GM11168 (cell line): ENCODE data around the gene TMEM60.

Experiments
- in situ Hi-C: fragments of 300-500 bp; cut with MboI; formaldehyde crosslinking; loops from one replicate; pipeline ENCODE4 v1.12.0; 2022; ENCODE audit warnings: low sequenced_read_pairs; ENCODE audit not compliant: unreplicated experiment

The TMEM60 gene

DNA sequence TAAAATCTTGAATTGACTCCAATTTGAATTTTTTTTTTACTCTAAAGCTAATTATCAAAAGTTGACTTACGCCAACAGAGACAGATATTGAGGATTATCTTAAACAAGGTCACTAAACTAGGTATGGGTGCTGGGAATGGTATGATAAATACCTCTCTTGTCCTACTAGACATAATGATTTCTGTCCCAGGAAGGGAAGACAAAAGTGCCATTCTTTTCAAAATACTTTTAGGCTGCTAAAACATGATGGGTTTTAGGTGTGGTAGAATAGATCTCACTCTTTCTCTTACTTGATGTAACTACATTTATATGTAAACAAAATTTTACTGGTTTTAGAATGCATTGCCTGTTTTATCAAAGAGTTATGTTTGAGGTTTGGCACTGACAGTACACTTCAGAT, 15.1 kb downstream of the TMEM60 start:
- in situ Hi-C loops: loop anchor here (10.0 kb wide), 1 partner anchor 132 kb away; no protein-coding TSS in a partner anchor

DNA sequence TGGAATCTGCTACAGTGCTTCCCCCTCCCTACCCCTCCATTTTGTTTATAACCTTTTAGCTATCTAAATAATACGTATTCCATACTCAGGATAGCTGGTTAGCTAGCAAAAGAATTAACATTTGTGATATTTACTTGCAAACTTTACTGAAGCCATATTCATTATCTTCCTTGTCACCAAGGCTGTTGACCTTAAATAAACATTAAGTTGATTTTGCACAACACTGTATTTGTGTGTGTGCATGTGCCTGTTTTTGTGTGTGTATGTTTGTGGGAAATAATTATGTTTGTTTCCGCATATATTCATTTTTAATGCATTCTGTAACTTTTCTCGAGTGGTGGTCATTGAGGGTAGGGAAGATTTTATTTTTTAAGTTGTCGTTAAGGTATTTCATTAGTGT, 15.9 kb downstream of the TMEM60 start:
- in situ Hi-C loops: loop anchor here (10.0 kb wide), 1 partner anchor 132 kb away; no protein-coding TSS in a partner anchor

DNA sequence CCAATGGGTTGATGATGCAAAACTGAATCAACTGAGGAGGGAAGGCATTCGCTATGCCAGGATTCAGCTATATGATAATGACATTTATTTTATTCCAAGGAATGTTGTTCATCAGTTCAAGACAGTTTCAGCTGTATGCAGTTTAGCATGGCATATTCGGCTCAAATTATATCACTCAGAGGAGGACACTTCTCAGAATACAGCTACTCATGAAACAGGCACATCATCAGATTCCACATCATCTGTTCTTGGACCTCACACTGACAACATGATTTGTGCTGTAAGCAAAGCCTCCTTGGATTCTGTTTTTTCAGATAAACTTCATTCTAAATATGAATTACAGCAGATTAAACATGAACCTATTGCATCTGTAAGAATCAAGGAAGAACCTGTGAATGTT, 19.7 kb downstream of the TMEM60 start:
- in situ Hi-C loops: no loop called here

DNA sequence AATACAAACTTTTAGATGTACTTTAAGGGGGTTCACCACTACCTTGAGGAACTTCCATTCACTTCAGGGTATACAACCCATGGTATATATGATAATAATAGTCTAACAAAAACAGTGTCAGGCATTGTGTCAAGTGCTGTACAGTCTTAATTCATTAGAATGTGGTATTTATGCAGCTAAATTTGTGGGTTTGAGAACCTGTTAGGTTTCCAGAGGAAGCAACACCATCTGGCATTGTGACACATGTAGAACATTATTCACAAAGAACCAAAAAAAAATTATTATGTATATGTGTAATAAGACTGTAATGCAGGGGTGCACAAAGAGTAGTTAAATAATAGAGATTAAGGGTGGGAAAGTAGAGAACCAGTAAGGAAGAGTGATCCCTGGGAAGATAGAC, 26.3 kb downstream of the TMEM60 start:
- in situ Hi-C loops: no loop called here

DNA sequence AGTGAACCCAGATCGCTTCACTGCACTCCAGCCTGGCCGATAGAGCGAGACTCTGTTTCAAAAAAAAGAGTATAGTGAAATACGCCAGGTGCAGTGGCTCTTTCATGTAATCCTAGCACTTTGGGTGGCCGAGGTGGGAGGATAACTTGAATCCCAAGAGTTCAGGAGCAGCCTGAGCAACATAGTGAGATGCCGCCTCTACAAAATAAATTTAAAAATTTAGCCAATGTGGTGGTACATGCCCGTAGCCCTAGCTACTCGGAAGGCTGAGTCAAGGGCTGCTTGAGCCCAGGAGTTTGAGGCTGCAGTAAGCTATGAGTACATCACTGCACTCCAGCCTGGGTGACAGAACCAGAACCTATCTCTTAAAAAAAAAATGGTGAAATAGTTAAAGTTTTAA, 27.9 kb downstream of the TMEM60 start:
- in situ Hi-C loops: no loop called here

DNA sequence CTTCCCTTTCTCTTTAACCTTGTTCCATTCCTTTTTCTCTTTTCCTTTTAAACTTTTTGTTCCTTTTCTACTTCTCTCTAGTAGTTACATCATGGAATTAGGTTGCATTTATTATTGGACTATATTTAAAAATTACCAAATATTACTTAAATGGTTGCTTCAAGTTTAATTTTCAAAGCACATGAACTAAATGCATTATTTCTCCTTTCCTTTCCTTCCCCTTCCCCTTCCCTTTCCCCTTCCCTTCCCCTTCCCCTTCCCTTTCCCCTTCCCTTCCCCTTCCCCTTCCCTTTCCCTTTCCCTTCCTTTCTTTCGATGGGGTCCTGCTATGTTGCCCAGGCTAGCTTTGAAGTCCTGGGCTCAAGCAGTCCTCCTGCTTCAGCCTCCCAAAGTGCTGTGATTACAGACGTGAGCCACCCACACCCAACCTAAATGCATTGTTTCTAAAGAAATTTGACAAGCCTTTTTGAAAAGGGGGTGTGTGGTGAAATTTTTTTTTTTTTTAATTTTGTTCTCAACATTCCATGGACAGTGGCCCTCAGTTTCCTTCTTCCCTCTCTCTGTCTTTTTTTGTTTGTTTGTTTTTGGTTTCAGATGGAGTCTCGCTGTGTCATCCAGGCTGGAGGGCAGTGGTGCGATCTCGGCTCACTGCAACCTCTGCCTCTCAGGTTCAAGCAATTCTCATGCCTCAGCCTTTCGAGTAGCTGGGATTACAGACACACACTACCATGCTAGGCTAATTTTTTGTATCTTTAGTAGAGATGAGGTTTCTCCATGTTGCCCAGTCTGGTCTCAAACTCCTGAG, 31.2 kb downstream of the TMEM60 start:
- in situ Hi-C loops: no loop called here

DNA sequence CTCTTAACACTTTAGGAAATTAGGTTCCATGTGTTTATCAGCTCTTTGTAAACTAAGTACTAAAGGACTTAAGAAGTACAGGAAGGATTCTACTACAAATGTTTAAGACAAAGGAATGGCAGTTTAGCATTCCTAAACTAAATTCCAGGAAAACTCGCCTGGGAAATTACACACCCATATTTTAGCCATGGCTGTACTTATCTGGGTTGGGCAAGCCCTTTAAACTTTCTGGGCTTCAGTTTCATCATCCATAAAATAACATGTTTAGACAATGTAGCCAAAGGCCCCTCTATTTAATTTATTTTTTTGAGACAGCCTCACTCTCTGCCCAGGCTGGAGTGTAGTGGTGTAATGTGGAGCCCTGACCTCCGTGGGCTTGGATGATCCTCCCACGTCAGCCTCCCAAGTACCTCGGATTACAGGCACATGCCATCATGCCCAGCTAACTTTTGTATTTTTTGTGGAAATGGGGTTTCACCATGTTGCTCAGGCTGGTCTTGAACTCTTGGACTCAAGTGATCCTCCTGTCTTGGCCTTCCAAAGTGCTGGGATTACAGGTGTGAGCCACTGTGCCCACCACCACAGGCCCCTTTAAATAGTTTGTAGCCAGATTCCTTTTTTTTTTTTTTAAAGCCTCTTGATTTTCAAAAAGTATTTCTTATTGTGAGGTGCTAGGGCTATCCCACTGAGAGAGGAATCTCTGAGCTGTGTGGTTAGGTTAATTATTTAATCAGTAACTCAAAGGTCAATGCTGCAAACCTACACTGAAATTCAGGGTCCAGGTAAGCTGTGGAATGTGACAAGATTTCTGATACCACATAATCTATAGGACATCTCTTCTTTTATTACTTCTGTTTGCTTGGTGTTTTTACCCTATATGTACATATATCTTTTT, 32.1 kb downstream of the TMEM60 start:
- in situ Hi-C loops: no loop called here

DNA sequence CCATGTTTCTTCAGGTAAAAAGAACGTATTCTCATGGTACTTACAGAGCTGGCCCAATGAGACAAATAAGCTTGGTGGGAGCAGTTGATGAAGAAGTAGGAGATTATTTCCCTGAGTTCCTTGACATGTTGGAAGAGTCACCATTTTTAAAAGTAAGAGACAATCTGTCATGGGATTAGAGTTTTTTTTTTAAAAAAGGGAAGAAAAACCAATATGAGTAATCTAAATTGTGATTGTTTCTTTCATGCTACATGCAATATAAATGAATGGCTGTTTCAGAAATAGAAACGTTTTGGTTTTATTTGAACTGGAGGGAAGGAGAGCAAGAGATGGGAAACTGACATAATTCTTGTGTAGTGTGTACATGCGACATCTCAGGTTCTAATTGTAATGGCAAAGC, 32.8 kb downstream of the TMEM60 start:
- in situ Hi-C loops: no loop called here

DNA sequence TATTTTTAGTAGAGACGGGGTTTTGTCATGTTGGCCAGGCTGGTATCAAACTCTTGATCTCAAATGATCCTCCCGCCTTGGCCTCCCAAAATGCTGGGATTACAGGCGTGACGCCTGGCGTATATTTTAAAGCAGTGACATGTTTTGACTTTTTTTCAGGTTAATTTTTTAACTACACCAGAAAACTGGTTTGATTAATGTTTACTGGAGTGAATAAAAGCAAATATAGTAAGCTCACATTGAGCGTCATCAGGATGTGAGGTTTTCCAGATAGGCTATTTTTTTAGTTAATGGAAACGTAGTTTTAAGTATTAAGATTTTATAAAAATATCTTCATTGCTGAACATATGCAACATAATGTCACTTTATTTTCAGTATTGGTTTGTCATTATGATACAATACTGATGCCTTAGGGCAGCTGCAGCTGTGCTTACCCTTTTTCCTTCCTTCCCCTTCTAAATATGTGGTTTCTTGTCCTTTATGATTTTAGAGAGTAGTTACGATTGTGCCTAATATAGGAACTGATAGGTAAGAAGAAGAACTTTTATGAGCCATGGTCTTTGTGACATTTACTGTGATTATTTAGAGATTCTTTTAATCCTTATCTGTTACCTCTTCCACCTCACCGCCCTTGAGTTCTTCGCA, 37.3 kb downstream of the TMEM60 start:
- in situ Hi-C loops: no loop called here

DNA sequence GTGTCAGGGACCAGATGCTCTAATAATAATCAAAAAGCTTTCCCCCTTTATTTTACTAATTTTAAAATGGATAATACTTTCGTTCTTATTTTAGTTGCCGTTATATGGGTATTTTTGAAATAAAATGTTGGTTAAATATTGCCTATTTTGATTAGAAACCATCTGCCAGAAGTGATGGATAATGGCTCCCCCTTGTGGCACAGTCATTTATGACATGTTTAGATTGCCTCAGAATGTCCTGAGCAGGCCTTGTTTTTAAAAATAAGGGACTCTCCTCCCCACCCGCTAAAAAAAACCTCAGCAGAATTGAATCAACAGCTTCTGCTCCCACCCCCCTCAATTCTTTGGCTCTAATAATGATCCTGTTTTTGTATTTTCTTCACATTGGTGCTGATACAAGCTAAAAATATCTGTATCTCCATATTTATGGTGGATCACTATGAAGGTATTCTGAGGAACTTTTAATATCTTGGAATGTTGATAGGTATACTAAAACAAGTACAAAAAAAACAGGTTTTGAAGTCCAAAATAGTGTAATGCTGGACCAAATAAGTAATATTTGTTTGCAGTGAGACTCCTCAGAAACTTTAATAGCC, 38.8 kb downstream of the TMEM60 start:
- in situ Hi-C loops: loop anchor here (10.0 kb wide), 1 partner anchor 65 kb away; the partner anchor contains the start of gene RSBN1L

DNA sequence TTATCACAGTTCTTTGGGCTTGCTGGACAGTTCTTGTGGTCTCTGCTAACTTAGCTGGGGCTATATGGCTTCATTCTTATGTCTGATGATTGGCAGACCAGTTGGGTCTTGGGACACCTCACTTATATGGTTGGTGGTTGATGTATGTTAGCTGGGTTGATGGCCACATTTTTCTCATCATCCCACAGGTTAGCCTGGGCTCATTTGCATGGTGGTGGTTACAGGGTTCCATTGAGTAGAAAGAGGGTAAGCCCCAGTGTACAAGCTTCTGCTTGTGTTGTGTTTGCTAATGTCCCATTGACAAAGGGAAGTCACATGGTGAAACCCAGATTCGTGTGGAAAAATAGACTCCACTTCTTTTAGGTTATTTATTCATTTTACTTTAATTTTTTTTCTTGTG, 40.6 kb downstream of the TMEM60 start:
- in situ Hi-C loops: loop anchor here (10.0 kb wide), 1 partner anchor 63 kb away; the partner anchor contains the start of gene RSBN1L

DNA sequence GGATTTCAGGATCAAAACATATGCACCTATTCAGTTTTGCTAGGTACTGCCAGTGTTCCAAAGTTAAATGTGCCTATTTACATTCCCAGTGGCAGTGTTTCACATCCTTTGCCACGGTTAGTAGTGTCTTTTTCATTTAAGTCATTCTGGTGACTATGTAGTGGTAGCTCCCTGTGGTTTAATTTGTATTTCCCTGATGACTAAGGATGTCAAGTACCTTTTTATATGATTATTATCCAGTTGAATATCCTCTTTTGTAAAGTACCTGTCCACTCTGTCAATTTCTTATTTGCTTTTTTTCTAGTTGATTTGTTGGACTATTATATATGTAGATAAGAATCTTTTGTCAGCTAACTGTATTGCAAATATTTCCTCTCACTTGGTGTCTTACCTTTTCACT, 45.1 kb downstream of the TMEM60 start:
- in situ Hi-C loops: loop anchor here (10.0 kb wide), 1 partner anchor 58 kb away; the partner anchor contains the start of gene RSBN1L

DNA sequence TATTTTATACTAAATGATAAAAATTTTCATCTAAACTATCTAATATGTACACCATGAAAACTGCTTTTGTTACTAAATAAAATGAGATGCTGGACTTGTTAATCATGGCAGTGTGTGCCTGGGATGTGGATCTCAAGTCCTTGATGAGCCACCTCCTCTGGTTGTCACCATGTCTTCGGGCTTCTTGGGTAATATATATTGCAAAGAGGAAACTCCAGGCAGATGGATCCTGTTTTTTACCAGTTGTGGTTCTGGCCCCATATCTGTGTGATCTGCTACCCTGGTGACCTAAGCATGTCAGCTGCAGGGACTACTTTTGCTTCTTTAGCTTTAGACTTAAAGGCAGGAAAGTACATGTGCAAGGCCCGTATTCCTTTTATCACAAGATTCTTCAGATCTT, 46.2 kb downstream of the TMEM60 start:
- in situ Hi-C loops: loop anchor here (10.0 kb wide), 1 partner anchor 57 kb away; the partner anchor contains the start of gene RSBN1L

DNA sequence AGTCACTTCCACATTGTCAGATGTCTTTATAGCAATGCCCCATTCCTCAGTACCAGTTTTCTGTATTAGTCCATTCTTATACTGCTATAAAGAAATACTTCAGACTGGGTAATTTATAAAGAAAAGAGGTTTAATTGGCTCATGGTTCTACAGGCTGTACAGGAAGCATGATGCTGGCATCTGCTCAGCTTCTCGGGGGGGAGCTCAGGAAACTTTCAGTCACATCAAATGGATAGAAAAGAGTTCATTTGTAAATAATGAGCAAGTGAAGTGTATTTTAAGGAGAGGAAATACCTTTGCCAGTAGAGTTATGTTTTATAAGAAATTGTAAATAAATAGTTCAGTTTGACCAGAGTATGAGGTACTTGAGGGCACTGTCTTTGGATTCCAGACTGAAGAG, 50.5 kb downstream of the TMEM60 start:
- in situ Hi-C loops: no loop called here

DNA sequence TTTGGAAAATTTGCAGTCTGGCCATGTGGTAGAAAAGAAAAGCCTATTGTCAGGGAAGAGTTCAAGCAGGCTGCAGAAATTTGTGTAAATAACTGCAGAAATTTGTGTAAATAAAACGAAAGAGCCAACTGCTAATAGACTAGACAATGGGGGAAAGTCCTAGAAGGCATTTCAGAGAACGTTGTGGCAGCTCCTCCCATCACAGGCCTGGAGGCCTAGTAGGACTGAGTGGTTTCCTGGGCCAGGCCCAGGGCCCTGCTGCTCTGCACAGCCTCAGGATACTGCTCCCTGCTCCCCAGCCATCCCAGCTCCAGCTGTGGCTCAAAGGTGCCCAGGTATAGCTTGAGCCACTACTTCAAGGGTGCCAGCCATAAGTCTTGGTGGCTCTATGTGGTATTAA, 51.1 kb downstream of the TMEM60 start:
- in situ Hi-C loops: no loop called here

DNA sequence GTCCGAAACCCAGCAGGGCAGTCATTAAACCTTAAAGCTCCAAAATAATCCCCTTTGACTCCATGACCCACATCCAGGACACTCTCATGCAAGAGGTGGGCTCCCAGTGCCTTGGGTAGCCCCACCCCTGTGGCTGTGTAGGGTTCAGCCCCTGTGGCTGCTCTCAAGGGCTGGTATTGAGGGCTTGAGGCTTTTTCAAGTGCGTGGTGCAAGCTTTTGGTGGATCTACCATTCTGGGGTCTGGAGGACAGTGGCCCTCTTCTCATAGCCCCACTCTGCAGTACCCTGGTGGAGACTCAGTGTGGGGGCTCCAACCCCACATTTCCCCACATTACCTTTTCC, 51.4 kb downstream of the TMEM60 start:
- in situ Hi-C loops: no loop called here

DNA sequence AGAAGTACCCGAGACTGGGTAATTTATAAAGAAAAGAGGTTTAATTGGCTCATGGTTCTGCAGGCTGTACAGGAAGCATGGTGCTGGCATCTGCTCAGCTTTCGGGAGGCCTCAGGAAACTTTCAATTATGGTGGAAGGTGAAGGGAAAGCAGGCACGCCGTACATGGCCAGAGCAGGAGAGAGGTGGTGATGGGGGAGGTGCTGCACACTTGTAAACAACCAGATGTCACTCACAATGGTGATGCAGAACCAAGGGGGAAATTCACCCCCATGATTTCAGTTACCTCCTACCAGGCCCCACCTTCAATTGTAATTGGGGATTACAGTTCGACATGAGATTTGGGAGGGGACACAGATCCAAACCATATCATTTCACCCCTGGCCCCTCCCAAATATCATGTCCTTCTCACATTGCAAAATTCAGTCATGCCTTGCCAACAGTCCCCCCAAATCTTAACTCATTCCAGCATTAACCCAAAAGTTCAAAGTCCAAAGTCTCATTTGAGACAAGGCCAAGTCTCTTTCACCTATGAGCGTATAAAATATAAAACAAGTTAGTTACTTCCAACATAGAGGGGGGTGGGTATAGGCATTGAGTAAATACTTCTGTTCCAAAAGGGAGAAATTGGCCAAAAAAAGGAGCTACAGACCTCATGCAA, 51.9 kb downstream of the TMEM60 start:
- in situ Hi-C loops: no loop called here

DNA sequence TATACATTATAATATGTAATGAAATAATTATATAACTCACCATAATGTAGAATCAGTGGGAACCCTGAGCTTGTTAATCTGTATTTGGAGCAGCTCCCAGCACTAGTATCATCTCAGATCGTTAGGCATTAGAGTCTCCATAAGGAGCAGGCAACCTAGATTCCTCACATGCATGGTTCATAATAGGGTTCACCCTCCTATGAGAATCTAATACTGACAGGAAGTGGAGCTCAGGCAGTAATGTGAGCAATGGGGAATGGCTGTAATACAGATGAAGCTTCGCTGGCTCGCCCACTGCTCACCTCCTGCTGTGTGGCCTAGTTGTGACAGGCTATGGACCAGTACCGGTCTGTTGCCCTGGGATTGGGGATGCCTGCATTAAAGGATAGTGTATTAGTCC, 52.5 kb downstream of the TMEM60 start:
- in situ Hi-C loops: no loop called here
